ENCODE measurements around the gene RRAD.

The RRAD gene

GRCh38 chr16:66913081-66913480 lies 12.3 kb downstream of the RRAD start:
- DNase-seq = no peak

DNA sequence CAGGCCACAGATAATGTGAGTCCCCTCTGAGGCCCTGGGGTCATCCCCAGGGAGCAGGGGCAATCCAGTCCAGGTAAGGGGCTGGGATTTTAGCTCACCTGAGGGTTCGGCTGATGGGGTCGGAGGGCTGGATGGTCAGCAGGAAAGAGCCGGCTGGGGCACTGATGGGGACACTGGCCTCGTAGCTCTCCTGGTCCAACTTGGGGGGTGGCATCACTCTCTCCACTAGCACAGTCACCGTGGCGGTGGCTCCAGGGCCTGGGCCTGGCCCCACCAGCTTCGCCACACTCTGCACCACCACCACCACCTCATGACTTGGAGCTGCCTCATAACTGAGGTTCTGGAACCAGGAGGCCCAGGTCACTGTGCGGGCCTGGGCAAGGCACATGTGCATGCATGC lies 13.5 kb downstream of the RRAD start:
- DNase-seq = no peak

DNA sequence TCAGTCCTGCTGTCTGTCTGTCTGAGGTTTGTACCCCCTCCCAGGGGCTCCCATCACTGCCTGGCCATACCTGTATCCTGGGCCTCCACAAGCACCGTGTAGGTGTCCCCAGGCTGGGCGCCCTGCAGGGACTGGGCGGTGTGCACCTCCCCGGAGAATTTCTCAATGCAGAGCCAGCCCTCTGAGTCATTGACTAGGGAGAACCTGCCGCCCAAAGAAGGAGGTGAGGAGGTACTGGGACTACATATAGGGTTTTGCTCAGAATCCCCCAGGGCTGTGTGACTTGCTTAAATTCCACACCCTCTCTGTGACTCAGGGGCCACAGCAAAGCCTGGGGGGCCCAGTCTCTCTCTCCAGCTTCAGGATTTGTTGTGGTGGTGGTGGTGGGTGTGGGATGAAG lies 14.2 kb downstream of the RRAD start:
- DNase-seq = no peak

DNA sequence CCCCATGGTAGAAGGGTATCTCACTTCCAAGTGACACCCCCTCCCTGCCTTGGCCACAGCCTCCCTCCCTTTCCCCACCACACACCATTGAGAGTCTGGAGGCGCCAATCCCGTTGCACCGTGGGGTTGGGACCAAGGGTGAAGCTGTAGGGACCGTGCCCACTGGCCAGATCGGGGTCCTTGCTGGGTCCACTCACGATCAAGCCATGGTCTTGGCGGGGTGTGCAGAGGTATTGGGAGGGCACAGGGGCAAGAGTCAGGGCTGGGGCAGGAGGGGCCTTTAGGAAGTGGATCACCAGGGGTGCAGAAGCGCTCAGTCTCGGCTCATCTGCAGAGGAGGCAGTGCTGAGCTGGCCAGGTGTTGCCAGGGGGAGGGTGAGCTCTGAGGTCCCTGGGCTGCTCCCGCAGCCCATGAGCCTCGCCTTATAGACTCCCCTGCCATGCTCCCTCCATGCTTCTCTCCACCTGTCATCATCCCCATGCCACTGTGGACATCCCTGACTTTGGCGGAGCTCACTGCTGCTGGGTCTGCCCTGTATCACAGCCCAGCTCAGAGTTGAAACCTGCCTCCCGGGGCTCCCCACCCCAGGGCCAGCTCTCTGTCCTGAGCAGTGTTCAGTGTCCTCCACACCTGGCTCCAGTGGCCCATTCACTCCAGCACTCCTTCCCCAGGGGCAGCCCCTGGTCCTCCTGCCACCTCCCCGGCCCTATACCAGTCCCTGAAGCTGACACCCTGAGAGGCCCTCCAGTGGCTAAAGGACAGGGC lies 15.0 kb downstream of the RRAD start:
- no peak for DNase-seq

DNA sequence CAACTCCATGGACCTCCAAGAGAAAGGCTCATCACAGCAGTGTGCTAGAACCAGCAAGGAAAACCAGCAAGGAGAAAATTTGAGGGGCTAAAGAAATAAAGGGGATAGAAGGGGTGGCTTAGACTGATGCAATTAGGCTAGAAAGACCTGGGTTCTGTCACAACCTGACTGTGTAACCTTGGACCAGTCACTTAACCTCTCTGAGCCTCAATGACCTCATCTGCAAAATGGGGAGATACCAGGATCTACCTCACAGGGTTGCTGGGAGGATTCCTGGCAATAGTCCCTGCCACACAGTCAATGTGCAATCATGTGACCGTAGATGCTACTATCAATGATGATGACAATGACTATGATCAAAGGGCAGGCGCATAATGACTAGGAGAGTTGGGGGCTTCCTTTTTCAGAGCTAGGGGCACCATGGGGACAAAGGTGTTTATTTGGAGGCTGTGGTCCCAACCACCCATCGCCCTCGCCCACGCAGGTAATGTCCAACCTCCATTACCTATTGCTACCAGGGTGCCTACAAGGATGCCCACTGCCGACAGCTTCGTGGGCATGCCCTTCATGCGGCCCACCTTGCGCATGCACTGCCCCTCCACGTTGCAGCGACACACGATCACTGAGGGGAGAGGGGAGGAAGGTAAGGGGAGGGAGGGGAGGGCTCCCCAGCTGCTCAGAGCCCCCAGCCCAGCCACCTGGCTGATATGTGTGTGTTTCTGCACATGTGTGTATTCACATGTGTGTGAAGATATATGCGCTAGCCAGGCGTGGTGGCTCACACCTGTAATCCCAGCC lies 16.4 kb downstream of the RRAD start:
- no peak for DNase-seq

GRCh38 chr16:66908116-66908515 lies 17.2 kb downstream of the RRAD start:
- DNase-seq = no peak

DNA sequence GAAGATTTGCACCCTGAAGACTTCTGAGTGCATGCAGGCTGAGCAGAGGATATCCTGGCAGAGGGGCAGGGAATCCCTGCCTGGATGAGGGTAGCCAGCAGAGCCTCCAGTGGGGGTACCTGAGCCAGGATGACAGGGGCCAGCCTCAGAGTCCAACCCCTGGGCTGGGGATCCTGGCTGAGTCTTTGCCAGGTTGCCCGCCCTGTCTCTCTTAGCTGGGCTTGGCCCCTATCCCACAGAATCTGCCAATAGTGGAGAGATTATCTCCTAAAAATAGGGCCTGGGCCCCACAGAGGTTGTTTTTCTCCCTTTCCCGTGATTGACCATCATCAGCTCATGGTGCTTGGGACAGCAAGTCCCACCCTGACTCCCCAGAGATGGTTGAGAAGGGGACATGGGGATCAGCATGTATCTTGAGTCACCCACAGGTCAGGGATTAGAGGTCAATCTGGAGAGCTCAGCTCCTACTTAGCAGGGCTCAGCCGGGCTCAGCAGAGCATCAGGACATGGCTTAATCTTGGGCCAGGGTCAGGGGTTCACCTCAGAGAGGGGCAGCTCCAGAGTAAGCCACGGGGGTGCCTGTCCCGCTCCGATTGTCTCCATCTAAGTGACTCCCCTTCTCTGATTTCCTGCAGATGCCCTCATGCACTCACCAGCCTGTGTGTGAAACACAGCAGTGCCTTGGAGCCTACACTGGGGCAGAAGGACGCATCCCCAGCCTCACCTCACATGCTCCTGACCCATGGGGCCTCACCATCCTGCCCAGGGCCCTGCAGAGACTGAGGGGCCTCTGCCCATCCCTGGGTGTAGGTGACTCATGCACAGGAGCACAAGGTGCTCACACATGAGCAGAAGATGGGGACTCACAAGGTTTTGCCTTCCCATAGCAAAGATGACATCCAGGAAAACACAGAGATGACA lies 18.2 kb downstream of the RRAD start:
- no peak for DNase-seq

- DNase-seq = peak; percentile 47
Observed at GRCh38 chr16:66905633-66906539, 19.4 kb downstream of the RRAD start.

GRCh38 chr16:66904846-66905632 lies 20.3 kb downstream of the RRAD start:
- DNase-seq = no peak

DNA sequence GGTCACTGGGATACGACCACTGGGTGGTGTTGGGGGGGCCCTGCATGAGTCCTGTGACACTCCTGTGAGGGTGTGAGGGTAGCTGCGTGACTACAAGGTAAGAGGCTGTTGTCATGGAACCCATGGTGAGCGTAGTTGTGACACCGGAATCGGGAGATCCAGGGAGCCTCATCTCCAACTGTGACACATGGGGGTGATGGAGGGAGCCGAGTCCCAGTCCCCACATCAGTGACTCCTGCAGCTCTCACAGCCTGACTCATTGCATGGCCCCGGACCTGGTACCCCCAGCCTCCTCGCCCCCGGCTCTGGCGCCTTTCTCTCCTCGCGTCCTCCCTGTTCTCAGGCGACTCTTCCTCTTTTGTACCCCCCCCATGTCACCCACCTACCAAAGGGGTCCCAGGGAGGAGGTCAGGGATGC lies 20.9 kb downstream of the RRAD start:
- no peak for DNase-seq

- no peak for DNase-seq
Observed at GRCh38 chr16:66903544-66904427, 21.5 kb downstream of the RRAD start.

DNA sequence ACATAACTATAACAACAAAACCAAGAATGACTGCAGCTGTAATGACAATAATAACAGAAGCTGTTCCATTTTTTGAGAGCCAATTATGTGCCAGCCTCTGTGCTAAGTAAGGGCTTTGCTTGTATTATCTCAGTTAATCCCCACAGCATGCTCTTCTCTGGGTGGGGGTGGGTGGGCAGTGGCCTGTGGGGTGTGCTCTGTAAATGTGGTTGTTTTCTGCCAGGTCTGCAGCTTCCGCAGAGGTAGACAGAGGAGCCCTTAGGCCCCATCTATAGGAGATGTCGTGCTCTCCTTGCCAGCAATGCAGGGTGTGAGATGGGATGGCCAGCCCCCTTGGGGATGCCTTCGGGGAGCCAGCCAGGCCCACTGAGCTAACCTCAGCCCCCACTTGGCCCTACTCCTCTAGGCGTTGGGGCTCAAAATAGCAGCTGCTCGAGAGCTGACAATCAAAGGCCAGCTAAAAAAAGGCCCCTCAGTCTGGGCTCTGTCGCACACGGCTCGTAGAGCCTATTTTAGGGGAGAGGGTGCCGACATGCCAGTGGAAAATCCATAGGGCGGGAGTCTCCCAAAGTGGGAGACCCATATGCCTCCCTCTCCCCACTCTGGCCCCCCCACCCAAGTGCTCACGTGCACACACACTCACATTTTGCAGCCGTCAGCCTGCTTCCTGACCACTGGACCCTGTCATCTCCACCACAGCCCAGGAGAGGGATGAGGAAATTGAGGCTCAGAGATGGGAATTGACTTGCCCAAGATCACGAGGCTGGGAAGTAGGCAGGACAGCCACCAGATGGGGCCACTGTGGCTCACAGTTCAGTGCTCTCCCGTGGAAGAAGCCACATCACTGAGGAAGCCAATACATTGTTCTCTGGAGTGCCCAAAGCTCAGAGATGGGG lies 22.4 kb downstream of the RRAD start:
- DNase-seq = no peak

DNA sequence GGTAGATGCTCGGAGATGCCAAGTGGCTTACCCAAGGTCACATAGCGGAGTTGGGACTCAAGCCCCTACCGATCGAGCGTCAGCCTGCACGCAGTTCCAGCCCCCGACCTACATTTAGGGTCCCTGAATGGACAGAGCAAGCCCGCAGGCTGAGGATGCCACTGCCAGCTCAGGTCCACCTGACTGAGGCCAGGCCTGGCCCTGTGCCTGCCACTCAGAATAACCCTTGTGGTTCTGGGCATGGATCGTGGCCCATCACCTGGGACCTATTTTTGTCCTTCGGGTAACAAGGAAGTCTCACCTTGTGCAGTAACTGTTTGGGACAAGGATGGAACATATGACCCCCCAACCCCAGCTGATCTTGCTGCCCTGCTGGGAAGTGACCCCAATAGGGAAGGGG lies 23.7 kb downstream of the RRAD start:
- no peak for DNase-seq

GRCh38 chr16:66900721-66901441 lies 24.5 kb downstream of the RRAD start:
- DNase-seq = no peak

DNA sequence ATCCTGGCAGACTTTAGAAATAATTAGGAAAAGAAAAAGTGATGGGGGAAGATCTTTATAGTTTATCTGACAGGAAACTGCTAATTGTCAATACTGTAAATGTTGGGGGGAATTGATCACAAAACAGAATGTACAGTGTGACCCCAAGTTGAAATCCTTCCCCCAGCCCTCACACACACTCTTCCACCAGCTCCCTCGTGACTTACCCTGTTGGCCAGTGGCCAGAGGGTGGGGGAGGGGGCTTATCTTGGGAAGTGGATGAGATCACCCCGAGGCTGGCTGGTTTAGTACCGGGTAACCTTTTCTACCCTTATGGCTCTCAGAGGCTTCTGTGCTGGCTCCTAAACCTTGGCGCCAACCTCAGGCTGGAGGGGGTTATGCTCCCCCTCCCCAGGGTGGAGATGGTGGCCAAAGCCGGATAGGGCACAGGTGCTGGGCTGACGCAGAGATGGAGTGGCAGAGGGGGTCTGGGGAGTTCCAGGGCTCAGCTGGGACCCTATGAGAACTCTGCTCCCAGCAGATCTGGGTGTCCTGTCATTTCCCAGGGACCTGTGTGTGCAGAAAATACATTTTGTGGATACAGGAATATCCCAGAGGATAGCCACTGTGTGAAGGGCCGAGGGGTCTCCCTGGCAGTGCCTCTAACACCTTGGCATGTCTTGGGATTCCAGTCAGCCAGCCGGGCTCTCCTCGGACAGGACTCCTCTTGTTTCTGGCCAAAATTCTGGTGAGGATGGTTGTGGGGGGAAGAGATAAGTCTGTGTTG lies 25.2 kb downstream of the RRAD start:
- no peak for DNase-seq

DNA sequence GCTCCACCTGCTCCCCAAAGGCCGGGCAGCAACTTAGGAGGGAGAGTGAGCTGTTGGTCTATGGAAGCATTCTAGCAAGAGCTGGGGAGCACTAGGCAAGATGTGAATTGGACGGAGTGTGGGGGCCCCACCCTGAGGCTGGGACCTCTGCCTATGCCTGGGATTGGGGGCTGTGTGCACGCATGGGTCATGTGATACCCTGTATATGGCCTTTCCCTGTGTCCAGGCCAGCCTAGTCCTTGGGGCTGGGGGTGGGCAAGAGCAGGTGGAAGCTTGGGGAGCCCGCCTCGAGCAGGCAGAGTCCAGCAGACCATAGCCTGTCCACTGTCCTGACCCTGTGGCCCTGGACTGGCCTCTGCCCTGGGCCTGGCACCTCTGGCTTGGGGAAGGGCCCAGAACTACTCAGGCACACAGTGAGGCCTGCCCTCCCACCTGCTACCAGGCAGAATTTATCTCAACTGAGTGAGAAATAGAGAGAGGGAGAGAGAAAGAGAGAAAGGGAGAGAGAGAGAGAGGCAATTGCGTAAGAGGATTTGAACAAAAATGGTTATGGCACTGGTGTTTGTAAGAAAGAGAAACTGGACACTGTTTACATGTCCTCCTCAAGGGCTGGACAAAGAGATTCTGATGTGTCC lies 25.9 kb downstream of the RRAD start:
- no peak for DNase-seq

- DNase-seq = no peak
Observed at GRCh38 chr16:66898933-66899309, 26.4 kb downstream of the RRAD start.
